ENCODE measurements around the gene COL18A1. TPM values are rescaled to one million over a fixed set of nuclear protein-coding genes. Genes with fewer than 3 reads are reported as not detected.

Gene COL18A1
- total RNA-seq, 2 donors from 2014 or later = 56.2 to 229 TPM

GRCh38 chr21:45457832-45458172 is 52.8 kb downstream of the COL18A1 start:
- 59% methylated on average over 9 of the region's 9 CpGs for WGBS
- DNase-seq (ENCODE audit: low spot score) = no peak
- no peak overlapping the region for H3K27ac ChIP-seq
- H3K4me3 ChIP-seq = no peak overlapping the region
- peaks cover 9% of the 10 kb centered on the region for H3K4me1 ChIP-seq (replicated peaks)
- H3K27me3 ChIP-seq (replicated peaks; ENCODE audit: insufficient read depth) = no peaks in the 10 kb centered on the region
- H3K36me3 ChIP-seq = no peaks in the 10 kb centered on the region
- no peaks in the 10 kb centered on the region for H3K9me3 ChIP-seq
- intact Hi-C loops (cut with DNase I) = no loop called here
- TF ChIP-seq, protein P1, sequence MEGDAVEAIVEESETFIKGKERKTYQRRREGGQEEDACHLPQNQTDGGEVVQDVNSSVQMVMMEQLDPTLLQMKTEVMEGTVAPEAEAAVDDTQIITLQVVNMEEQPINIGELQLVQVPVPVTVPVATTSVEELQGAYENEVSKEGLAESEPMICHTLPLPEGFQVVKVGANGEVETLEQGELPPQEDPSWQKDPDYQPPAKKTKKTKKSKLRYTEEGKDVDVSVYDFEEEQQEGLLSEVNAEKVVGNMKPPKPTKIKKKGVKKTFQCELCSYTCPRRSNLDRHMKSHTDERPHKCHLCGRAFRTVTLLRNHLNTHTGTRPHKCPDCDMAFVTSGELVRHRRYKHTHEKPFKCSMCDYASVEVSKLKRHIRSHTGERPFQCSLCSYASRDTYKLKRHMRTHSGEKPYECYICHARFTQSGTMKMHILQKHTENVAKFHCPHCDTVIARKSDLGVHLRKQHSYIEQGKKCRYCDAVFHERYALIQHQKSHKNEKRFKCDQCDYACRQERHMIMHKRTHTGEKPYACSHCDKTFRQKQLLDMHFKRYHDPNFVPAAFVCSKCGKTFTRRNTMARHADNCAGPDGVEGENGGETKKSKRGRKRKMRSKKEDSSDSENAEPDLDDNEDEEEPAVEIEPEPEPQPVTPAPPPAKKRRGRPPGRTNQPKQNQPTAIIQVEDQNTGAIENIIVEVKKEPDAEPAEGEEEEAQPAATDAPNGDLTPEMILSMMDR (IDR thresholded peaks at IDR 0.05) = no peak
- TF ChIP-seq POLR2A (IDR thresholded peaks at IDR 0.05) (no peak), POLR2AphosphoS5 (IDR thresholded peaks at IDR 0.05) (no peak)

- no peak overlapping the region for H3K4me3 ChIP-seq
- no peaks in the 10 kb centered on the region for H3K36me3 ChIP-seq
- 70% methylated on average over 28 of the region's 30 CpGs for WGBS
- DNase-seq (ENCODE audit: low spot score) = no peak
- intact Hi-C loops (cut with DNase I) = no loop called here
- H3K27ac ChIP-seq = no peak overlapping the region
- H3K4me1 ChIP-seq (replicated peaks) = peaks cover 9% of the 10 kb centered on the region
- H3K27me3 ChIP-seq (replicated peaks; ENCODE audit: insufficient read depth) = no peaks in the 10 kb centered on the region
- H3K9me3 ChIP-seq = no peaks in the 10 kb centered on the region
- TF ChIP-seq POLR2A (IDR thresholded peaks at IDR 0.05) (no peak), POLR2AphosphoS5 (IDR thresholded peaks at IDR 0.05) (no peak)
- TF ChIP-seq, protein P1 (IDR thresholded peaks at IDR 0.05) = no peak
Measured at GRCh38 chr21:45458281-45459170, 53.6 kb downstream of the COL18A1 start.

DNA sequence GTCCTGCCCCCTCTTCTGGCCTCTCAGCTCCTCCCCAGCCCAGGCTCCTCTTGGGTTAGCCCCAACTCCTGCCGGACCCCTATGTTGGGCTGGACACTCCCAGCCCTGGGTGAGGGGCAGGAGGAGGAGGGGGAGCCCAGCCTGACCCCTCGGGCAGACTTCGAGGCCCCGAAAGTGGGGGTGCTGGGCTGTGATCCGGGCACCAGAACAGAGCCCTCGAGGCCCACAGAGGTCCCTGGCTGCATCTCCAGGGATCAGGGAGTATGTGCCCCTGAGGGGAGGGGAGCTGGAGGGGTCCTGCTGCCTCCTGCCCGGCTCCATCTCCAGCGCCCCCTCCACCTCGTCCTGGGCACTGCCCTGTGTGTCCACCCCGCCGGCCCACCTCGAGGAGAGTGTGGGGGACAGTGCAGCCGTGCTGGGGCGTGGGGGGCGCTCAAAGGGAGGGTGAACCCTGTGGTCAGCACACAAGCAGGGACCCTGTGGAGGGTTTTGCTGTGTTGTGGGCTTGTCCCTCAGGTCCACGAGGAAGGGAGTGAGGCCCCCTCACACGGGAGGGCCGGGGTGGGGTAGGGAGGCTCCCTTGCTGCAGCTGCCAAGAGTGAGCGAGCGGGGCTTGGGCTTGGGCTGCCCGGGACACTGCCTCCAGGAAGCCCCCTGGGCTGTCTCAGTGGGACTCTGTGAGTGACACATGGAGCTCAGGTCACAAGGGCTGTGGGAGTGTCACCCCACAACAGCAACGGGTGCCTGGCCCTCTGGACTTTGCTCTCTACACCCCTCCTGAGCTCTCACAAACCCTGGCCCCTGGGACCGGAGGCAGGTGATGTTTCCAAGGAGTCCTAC is 54.4 kb downstream of the COL18A1 start:
- 95% methylated on average over 23 of the region's 23 CpGs for WGBS
- no peaks in the 10 kb centered on the region for H3K27me3 ChIP-seq (replicated peaks; ENCODE audit: insufficient read depth)
- DNase-seq (ENCODE audit: low spot score) = no peak
- H3K9me3 ChIP-seq = no peaks in the 10 kb centered on the region
- H3K4me1 ChIP-seq (replicated peaks) = peaks cover 9% of the 10 kb centered on the region
- no peak overlapping the region for H3K27ac ChIP-seq
- TF ChIP-seq POLR2AphosphoS5 (IDR thresholded peaks at IDR 0.05) = no peak
- TF ChIP-seq, protein P1 (IDR thresholded peaks at IDR 0.05) = no peak
- TF ChIP-seq POLR2A (IDR thresholded peaks at IDR 0.05) = no peak
- H3K36me3 ChIP-seq = no peaks in the 10 kb centered on the region
- intact Hi-C loops (cut with DNase I) = no loop called here
- H3K4me3 ChIP-seq = no peak overlapping the region

DNA sequence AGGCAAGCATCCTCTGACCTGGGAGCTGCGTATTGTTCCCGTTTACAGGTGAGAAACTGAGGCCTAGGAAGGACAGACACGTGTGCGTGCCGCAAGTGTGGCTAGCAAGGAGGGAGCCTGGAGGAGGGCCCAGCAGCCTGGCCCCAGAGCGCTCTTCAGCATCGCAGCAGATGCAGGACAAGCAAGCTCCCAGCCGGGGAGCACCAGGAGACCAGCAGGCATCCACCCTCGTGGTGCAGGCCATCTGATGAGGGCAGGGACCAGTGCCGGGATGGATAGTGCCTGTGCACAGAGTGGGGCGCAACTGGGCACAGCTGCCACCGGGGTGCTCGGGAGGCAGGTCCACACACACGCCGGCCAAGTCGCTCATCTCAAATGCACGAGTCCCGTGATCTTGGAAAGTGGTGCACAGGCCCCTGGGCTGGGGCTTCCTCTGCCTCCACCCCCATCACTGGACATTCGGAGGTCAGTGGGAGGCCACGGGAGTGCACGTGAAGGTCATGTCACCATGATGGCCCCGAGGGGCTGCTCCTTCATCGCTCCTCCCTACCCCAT is 55.1 kb downstream of the COL18A1 start:
- Histone ChIP-seq H3K4me1 (replicated peaks) (peaks cover 6% of the 10 kb centered on the region), H3K27me3 (replicated peaks; ENCODE audit: insufficient read depth) (no peaks in the 10 kb centered on the region), H3K4me3 (no peak overlapping the region), H3K9me3 (no peaks in the 10 kb centered on the region), H3K36me3 (no peaks in the 10 kb centered on the region), H3K27ac (no peak overlapping the region)
- intact Hi-C loops (cut with DNase I) = no loop called here
- TF ChIP-seq, protein P1 (IDR thresholded peaks at IDR 0.05) = no peak
- TF ChIP-seq POLR2A (IDR thresholded peaks at IDR 0.05) (no peak), POLR2AphosphoS5 (IDR thresholded peaks at IDR 0.05) (no peak)
- no peak for DNase-seq (ENCODE audit: low spot score)
- 97% methylated on average over 23 of the region's 23 CpGs for WGBS
